SH-SY5Y (cell line): Measurements from ENCODE around the gene TYK2.

ENCODE experiments used
- GATA2 ChIP-seq: IDR thresholded peaks from 2 replicates; pipeline ENCODE4 v1.6.1; 2011; ENCODE audit warnings: mild to moderate bottlenecking, low read depth, low read length
- GATA3 ChIP-seq: IDR thresholded peaks from 2 replicates; pipeline ENCODE4 v1.6.1; 2011; ENCODE audit warnings: low read depth, mild to moderate bottlenecking, low read length, moderate library complexity

- TF ChIP-seq GATA2 (no peak), GATA3 (no peak)
These were observed 40.9 kb downstream of the TYK2 start, which contains the start of gene ICAM3 for GRCh38 chr19:10339380-10339960.
